Heart right ventricle (tissue), 16 donors: ENCODE results near the gene FANK1. TPM values are rescaled to one million over a fixed set of nuclear protein-coding genes. Genes with fewer than 3 reads are reported as not detected.

Source experiments
- ATAC-seq, 8 donors: fragments of 200-7000 bp; cut with Tn5 transposase; one replicate each; pipeline ENCODE4 v1.9.1; 2020; ENCODE audit warnings: mild to moderate bottlenecking in 8 of 8, moderate library complexity in 8 of 8, moderate number of reproducible peaks in 1 of 8
- DNase-seq, 2 donors: peaks; one replicate each; pipeline ENCODE4 v3.0.0-alpha.2; 2020
- H3K27ac ChIP-seq, 10 donors: fragments of 200-600 bp; sonication (generic) in 2 of 10; one replicate each; pipeline versions ENCODE4 v1.5.0 to v1.8.0; 2020 to 2022; ENCODE audit warnings: mild to moderate bottlenecking in 3 of 10
- H3K27me3 ChIP-seq, 7 donors: fragments of 200-600 bp; one replicate each; pipeline ENCODE4 v1.8.0; 2021 to 2022; ENCODE audit warnings: mild to moderate bottlenecking in 2 of 7
- H3K36me3 ChIP-seq, 9 donors: fragments of 200-600 bp; sonication (generic) in 1 of 9; one replicate each; pipeline versions ENCODE4 v1.5.0 to v1.8.0; 2020 to 2022; ENCODE audit warnings: mild to moderate bottlenecking in 2 of 9
- H3K4me1 ChIP-seq, 9 donors: fragments of 200-600 bp; sonication (generic) in 1 of 9; one replicate each; pipeline versions ENCODE4 v1.5.0 to v1.8.0; 2020 to 2022; ENCODE audit warnings: mild to moderate bottlenecking in 4 of 9
- H3K4me3 ChIP-seq, 10 donors: fragments of 200-600 bp; sonication (generic) in 2 of 10; one replicate each; pipeline versions ENCODE4 v1.5.0 to v1.8.0; 2020 to 2022; ENCODE audit warnings: mild to moderate bottlenecking in 7 of 10, moderate library complexity in 2 of 10
- H3K9me3 ChIP-seq, 11 donors: fragments of 200-600 bp in 10 of 11; sonication (generic) in 2 of 11; one replicate each; pipeline versions ENCODE4 v1.5.0 to v1.8.0; 2013 to 2022; ENCODE audit warnings: mild to moderate bottlenecking in 2 of 11, control low read depth in 1 of 11, moderate library complexity in 1 of 11
- CTCF ChIP-seq, 9 donors: fragments of 200-600 bp; sonication (generic) in 2 of 9; IDR thresholded peaks; one replicate each; pipeline versions ENCODE4 v1.5.0 to v1.8.0; 2021 to 2022; ENCODE audit warnings: antibody characterized with exemption in 9 of 9, mild to moderate bottlenecking in 5 of 9, moderate library complexity in 1 of 9
- WGBS, 2 donors: extraction: QIAGEN DNeasy Blood & Tissue Kit; methylation state at CpG; one replicate each; pipeline ENCODE4 v1.1.7; 2013; ENCODE audit warnings: inconsistent platforms in 1 of 2; 5-methylcytosine and 5-hydroxymethylcytosine counted together
- intact Hi-C, 10 donors: fragments of 100-400 bp; cut with DNase I; formaldehyde crosslinking; loops; one replicate each; pipeline versions ENCODE4 v1.11.1 to v1.14.2; 2022
- polyA plus RNA-seq, 2 donors: library from polyadenylated mRNA; stranded (reverse); fragments of 200-250 nt; gene quantifications; one replicate each; pipeline ENCODE4 v1.2.3, GENCODE V29; 2013
- total RNA-seq, 10 donors: library from RNA; stranded (reverse); fragmentation: NEBNext Ultra II Directional in 3 of 10; extraction: Animal tissue kit (Norgen Biotek cat#: 25700) in 3 of 10; gene quantifications; one replicate each; pipeline versions ENCODE4 v1.2.1 to v1.2.4, GENCODE V29; 2021 to 2023
- donor health status: Arrhythmogenic right ventricular cardiomyopathy.
- donor health status: ischemic (EF 13 %, LVEDD 7.1; RV severe dilation, severe dysfunction).
- donor health status: healthy with polysubstance abuse.
- donor health status: DM: no; HTN: yes; CAD: no.
- donor health status: DM: no; HTN: no; CAD: no.
- donor health status: ischemic (EF 25% LVEDD 6.9; RV normal size, moderate dysfunction).
- donor health status: ischemic (EF 25% LVEDD 5.7; RV mildly dilated, moderate dysfunction).
- donor health status: healthy.
- donor health status: DM: yes; HTN: yes; CAD: no.
- donor health status: Ischemic cardiomyopathy.
- donor health status: ischemic (EF 35%, LVEDD 5.7; RV mildly dilated, moderate dysfunction).
- donor health status: nonischemic (EF 11% LVEDD 7.7; RV severe dilation, severe dysfunction).
- donor health status: DM: yes; HTN: yes; CAD: no.
- donor health status: PGD.
- donor health status: ischemic (EF 29% LVEDD 5.4; RV normal size, mild dysfunction).
- donor health status: nonischemic (EF 23%, LVEDD 6.1; RV moderate dilation, normal function).

FANK1 gene
- total and polyA plus RNA-seq, 12 donors, result 0.40 to 1.2 (median 0.68) TPM; not detected in 3

DNA sequence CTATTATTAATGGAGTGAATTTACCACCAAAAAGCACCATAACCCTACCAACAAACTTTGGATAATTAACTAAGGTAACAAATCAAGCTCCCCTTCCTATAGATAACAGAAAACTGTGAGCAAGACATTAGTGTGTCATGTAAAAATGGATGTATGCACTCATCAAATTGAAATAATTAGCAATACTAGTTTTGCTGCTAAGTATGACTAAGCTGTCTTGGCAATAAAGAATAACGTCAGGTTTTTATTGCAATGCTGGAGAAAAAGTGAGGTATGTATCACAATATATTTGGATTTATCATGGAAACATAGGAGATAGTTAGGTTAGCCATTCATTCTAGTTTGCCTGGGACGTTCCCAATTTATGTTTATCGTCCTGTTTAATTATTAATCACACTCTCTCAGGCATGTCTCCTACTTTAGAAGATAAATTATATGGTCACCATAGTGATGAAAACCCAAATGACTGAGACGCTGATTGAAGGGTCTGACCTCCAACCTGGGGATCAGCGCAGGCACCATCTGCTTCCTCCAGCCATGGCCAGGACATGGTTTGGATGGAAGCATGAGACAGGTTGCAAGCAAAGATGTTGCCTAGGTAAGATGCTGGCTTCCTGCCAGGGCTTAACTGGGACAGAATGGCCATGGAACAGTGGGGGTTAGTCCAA, 125.6 kb downstream of the FANK1 start:
- DNase-seq, result no peak
- intact Hi-C loops, result no loop called here
- H3K36me3 ChIP-seq, result peaks cover 0 to 11% (median 0%) of the 10 kb centered on the region in 9 donors
- 93 to 96% methylated on average over 5 of the region's 5 CpGs for WGBS, 2 donors
- H3K27me3 ChIP-seq, result no peaks in the 10 kb centered on the region
- peaks cover 0 to 5% (median 0%) of the 10 kb centered on the region in 9 donors for H3K4me1 ChIP-seq
- ATAC-seq, result no peak
- H3K9me3 ChIP-seq, result peaks cover 0 to 6% (median 0%) of the 10 kb centered on the region in 11 donors
- no peak for TF ChIP-seq CTCF (IDR thresholded peaks at IDR 0.05)
- H3K4me3 ChIP-seq, result no peak overlapping the region
- H3K27ac ChIP-seq, result no peak overlapping the region

DNA sequence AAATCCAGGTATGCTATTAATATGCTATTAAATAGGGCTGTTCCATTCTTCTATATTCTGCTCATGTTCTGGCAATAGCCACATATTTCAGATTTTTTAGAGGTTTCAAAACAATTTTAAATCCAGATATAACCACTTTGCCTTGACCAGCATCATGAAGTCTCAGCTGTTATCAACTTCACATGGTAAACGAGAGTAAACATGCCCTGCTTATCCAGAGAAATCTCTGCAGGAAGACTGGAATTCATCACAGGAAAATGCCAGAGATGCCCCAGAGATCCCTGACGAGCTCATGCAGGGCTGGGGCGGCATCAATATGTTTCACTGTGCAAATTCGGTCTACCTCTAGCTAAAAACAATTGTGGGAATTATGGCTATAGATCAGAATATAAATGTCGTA, 126.5 kb downstream of the FANK1 start:
- intact Hi-C loops, result no loop called here
- H3K27ac ChIP-seq, result no peak overlapping the region
- H3K4me1 ChIP-seq, result peaks cover 0 to 2% (median 0%) of the 10 kb centered on the region in 9 donors
- peaks cover 0 to 15% (median 0%) of the 10 kb centered on the region in 11 donors for H3K9me3 ChIP-seq
- H3K27me3 ChIP-seq, result no peaks in the 10 kb centered on the region
- no peak for ATAC-seq
- no peak for DNase-seq
- no peak for TF ChIP-seq CTCF (IDR thresholded peaks at IDR 0.05)
- no peak overlapping the region for H3K4me3 ChIP-seq
- H3K36me3 ChIP-seq, result peaks cover 0 to 11% (median 0%) of the 10 kb centered on the region in 9 donors
- WGBS, 2 donors, result 79 to 83% methylated on average over 5 of the region's 5 CpGs

DNA sequence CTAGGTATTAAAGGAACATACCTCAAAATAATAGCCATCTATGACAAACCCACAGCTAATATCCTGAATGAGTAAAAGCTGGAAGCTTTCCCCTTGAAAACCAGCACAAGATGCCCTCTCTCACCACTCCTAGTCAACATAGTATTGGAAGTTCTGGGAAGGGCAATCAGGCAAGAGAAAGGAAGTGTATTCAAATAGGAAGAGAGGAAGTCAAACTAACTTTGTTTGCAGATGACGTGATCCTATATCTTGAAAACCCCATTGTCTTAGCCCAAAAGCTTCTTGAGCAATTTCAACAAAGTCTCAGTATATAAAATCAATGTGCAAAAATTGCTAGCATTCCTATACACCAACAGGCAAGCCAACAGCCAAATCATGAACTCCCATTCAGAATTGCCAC, 131.3 kb downstream of the FANK1 start:
- Histone ChIP-seq H3K4me3 (no peak overlapping the region), H3K27me3 (no peaks in the 10 kb centered on the region), H3K36me3 (no peaks in the 10 kb centered on the region), H3K4me1 (no peaks in the 10 kb centered on the region), H3K9me3 (peaks cover 0 to 31% (median 7%) of the 10 kb centered on the region in 11 donors), H3K27ac (no peak overlapping the region)
- TF ChIP-seq CTCF (IDR thresholded peaks at IDR 0.05), result no peak
- no peak for ATAC-seq
- intact Hi-C loops, result no loop called here
- WGBS, 2 donors, result 80 to 82% methylated on average over 1 of the region's 1 CpG
- no peak for DNase-seq

DNA sequence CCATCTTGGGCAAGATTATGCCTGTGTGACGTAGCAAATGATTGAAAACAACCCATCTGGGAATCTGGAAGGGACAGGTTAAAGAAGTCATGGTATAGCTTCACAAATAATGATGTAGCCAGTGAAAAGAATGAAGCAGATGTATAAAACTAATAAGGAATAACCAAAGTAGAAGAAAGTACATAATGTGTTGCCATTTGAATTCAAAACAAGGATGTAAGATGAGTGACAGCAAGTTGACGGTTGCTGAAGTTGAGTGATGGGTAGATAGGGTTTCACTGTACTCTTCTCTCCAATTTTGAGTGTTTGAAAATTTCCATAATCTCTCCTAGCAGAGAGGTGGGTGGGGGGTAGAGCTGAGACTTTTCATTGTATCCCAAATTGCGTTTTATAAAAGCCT, 133.6 kb downstream of the FANK1 start:
- ATAC-seq (no peak), DNase-seq (no peak)
- no peaks in the 10 kb centered on the region for H3K4me1 ChIP-seq
- 88% methylated on average over 3 of the region's 3 CpGs for WGBS, 2 donors
- no peak for TF ChIP-seq CTCF (IDR thresholded peaks at IDR 0.05)
- H3K4me3 ChIP-seq, result no peak overlapping the region
- intact Hi-C loops, result no loop called here
- H3K27ac ChIP-seq, result no peak overlapping the region
- peaks cover 0 to 53% (median 23%) of the 10 kb centered on the region in 11 donors for H3K9me3 ChIP-seq
- H3K36me3 ChIP-seq, result no peaks in the 10 kb centered on the region
- H3K27me3 ChIP-seq, result no peaks in the 10 kb centered on the region
